ENCODE measurements around the gene TOR4A.
"Not testable (repeated sequence)": the region's sequence is repeated elsewhere in the genome, so short reads cannot be mapped to it uniquely, and the experiment has no call there.

The TOR4A gene

GRCh38 chr9:137320555-137321384, 43.2 kb downstream of the TOR4A start:
- H3K36me3 Mint-ChIP-seq: peaks cover 1% of the 10 kb centered on the region
- H3K4me3 Mint-ChIP-seq: peak overlapping the region; percentile 12
- DNase-seq: peak; percentile 65
- peaks cover 19% of the 10 kb centered on the region for H3K27me3 Mint-ChIP-seq
- CTCF ChIA-PET: interaction anchor here (1.3 kb wide), 1 partner anchor 19 kb away, joined by 4 read pairs; the partner anchor contains the start of gene NRARP
- peaks cover 19% of the 10 kb centered on the region for H3K4me1 Mint-ChIP-seq
- H3K9me3 Mint-ChIP-seq: no peaks in the 10 kb centered on the region
- H3K27ac Mint-ChIP-seq: peak overlapping the region; percentile 85

GRCh38 chr9:137321726-137322361, 44.3 kb downstream of the TOR4A start:
- no peaks in the 10 kb centered on the region for H3K9me3 Mint-ChIP-seq
- H3K36me3 Mint-ChIP-seq: peaks cover 1% of the 10 kb centered on the region
- CTCF ChIA-PET: interaction anchor here (1.3 kb wide), 1 partner anchor 20 kb away, joined by 4 read pairs; the partner anchor contains the start of gene NRARP
- H3K27me3 Mint-ChIP-seq: peaks cover 18% of the 10 kb centered on the region
- no peak for DNase-seq
- H3K4me1 Mint-ChIP-seq: peaks cover 30% of the 10 kb centered on the region
- H3K27ac Mint-ChIP-seq: no peak overlapping the region
- H3K4me3 Mint-ChIP-seq: no peak overlapping the region

- peaks cover 4% of the 10 kb centered on the region for H3K9me3 Mint-ChIP-seq
- H3K4me1 Mint-ChIP-seq: peaks cover 35% of the 10 kb centered on the region
- H3K27ac Mint-ChIP-seq: peak overlapping the region; percentile 52
- peaks cover 2% of the 10 kb centered on the region for H3K36me3 Mint-ChIP-seq
- H3K27me3 Mint-ChIP-seq: peaks cover 12% of the 10 kb centered on the region
- CTCF ChIA-PET: no interaction called here
- no peak for DNase-seq
- H3K4me3 Mint-ChIP-seq: no peak overlapping the region
Measured at GRCh38 chr9:137323531-137324331, 46.2 kb downstream of the TOR4A start.

GRCh38 chr9:137325124-137325523, 47.6 kb downstream of the TOR4A start:
- CTCF ChIA-PET: interaction anchor here (1.3 kb wide), 1 partner anchor 100 kb away, joined by 3 read pairs; no protein-coding TSS in a partner anchor
- Mint-ChIP-seq H3K27me3 (peaks cover 12% of the 10 kb centered on the region), H3K36me3 (peaks cover 2% of the 10 kb centered on the region), H3K27ac (no peak overlapping the region), H3K4me1 (peaks cover 29% of the 10 kb centered on the region), H3K4me3 (no peak overlapping the region), H3K9me3 (peaks cover 6% of the 10 kb centered on the region)
- DNase-seq: no peak

GRCh38 chr9:137325799-137326198, 48.3 kb downstream of the TOR4A start:
- CTCF ChIA-PET: interaction anchor here (1.3 kb wide), 1 partner anchor 99 kb away, joined by 3 read pairs; no protein-coding TSS in a partner anchor
- Mint-ChIP-seq H3K27me3 (peaks cover 12% of the 10 kb centered on the region), H3K36me3 (peaks cover 2% of the 10 kb centered on the region), H3K4me1 (peaks cover 23% of the 10 kb centered on the region), H3K4me3 (no peak overlapping the region), H3K27ac (no peak overlapping the region), H3K9me3 (peaks cover 9% of the 10 kb centered on the region)
- DNase-seq: no peak

GRCh38 chr9:137326445-137327065, 49.0 kb downstream of the TOR4A start:
- Mint-ChIP-seq H3K9me3 (peaks cover 9% of the 10 kb centered on the region), H3K4me3 (peak overlapping the region; percentile 31), H3K27me3 (peaks cover 12% of the 10 kb centered on the region), H3K36me3 (peaks cover 2% of the 10 kb centered on the region), H3K4me1 (peaks cover 23% of the 10 kb centered on the region), H3K27ac (peak overlapping the region; percentile 83)
- CTCF ChIA-PET: no interaction called here
- DNase-seq: no peak

GRCh38 chr9:137327641-137328550, 50.4 kb downstream of the TOR4A start:
- CTCF ChIA-PET, H3K27ac Mint-ChIP-seq, DNase-seq, H3K36me3 Mint-ChIP-seq, H3K4me3 Mint-ChIP-seq: not testable (repeated sequence)
- peaks cover 12% of the 10 kb centered on the region for H3K27me3 Mint-ChIP-seq
- peaks cover 19% of the 10 kb centered on the region for H3K4me1 Mint-ChIP-seq
- H3K9me3 Mint-ChIP-seq: peaks cover 13% of the 10 kb centered on the region

- DNase-seq, H3K36me3 Mint-ChIP-seq, CTCF ChIA-PET, H3K27ac Mint-ChIP-seq, H3K4me3 Mint-ChIP-seq: not testable (repeated sequence)
- Mint-ChIP-seq H3K4me1 (peaks cover 19% of the 10 kb centered on the region), H3K9me3 (peaks cover 13% of the 10 kb centered on the region), H3K27me3 (peaks cover 12% of the 10 kb centered on the region)
Measured at GRCh38 chr9:137329590-137329989, 52.1 kb downstream of the TOR4A start.

- Mint-ChIP-seq H3K4me3 (no peak overlapping the region), H3K9me3 (peaks cover 15% of the 10 kb centered on the region), H3K36me3 (peaks cover 1% of the 10 kb centered on the region), H3K27me3 (peaks cover 11% of the 10 kb centered on the region), H3K27ac (no peak overlapping the region), H3K4me1 (peaks cover 16% of the 10 kb centered on the region)
- DNase-seq: no peak
- CTCF ChIA-PET: no interaction called here
Measured at GRCh38 chr9:137330689-137331088, 53.2 kb downstream of the TOR4A start.

- no peak overlapping the region for H3K4me3 Mint-ChIP-seq
- peaks cover 4% of the 10 kb centered on the region for H3K4me1 Mint-ChIP-seq
- no peak for DNase-seq
- CTCF ChIA-PET: no interaction called here
- H3K27me3 Mint-ChIP-seq: peaks cover 5% of the 10 kb centered on the region
- H3K36me3 Mint-ChIP-seq: peaks cover 1% of the 10 kb centered on the region
- no peak overlapping the region for H3K27ac Mint-ChIP-seq
- peaks cover 21% of the 10 kb centered on the region for H3K9me3 Mint-ChIP-seq
Measured at GRCh38 chr9:137331929-137332328, 54.4 kb downstream of the TOR4A start.
